Adrenal gland (tissue), 5 donors: ENCODE measurements around the gene SLC19A1.

Experiments
- POLR2A ChIP-seq, 2 donors: fragments of 450-650 bp; IDR thresholded peaks; one replicate each; pipeline ENCODE4 v1.6.1; 2017; ENCODE audit warnings: antibody characterized with exemption in 2 of 2, mild to moderate bottlenecking in 2 of 2, moderate library complexity in 1 of 2
- TF ChIP-seq, protein P1 (sequence below), 6 experiments: fragments of 450-650 bp in 4 of 6; fragments of 200-600 bp in 2 of 6; sonication (generic) in 1 of 6; IDR thresholded peaks; 1 replicate in 5 of 6; 2 replicates in 1 of 6; pipeline versions ENCODE4 v1.5.1 to v1.8.0; 2016 to 2021; ENCODE audit warnings: antibody characterized with exemption in 6 of 6, mild to moderate bottlenecking in 2 of 6, moderate library complexity in 1 of 6
- donor health status: DM: no; HTN: no; CAD: no.

- TF ChIP-seq, protein P1, sequence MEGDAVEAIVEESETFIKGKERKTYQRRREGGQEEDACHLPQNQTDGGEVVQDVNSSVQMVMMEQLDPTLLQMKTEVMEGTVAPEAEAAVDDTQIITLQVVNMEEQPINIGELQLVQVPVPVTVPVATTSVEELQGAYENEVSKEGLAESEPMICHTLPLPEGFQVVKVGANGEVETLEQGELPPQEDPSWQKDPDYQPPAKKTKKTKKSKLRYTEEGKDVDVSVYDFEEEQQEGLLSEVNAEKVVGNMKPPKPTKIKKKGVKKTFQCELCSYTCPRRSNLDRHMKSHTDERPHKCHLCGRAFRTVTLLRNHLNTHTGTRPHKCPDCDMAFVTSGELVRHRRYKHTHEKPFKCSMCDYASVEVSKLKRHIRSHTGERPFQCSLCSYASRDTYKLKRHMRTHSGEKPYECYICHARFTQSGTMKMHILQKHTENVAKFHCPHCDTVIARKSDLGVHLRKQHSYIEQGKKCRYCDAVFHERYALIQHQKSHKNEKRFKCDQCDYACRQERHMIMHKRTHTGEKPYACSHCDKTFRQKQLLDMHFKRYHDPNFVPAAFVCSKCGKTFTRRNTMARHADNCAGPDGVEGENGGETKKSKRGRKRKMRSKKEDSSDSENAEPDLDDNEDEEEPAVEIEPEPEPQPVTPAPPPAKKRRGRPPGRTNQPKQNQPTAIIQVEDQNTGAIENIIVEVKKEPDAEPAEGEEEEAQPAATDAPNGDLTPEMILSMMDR (IDR thresholded peaks at IDR 0.05): no peak
- TF ChIP-seq POLR2A (IDR thresholded peaks at IDR 0.05): no peak
Observed at GRCh38 chr21:45519182-45519581, 23.1 kb downstream of the SLC19A1 start.
